GM21360 (cell line): ENCODE results near the gene PROS1.

Source experiments
- ATAC-seq: cut with Tn5 transposase; IDR thresholded peaks from one replicate; pipeline ENCODE4 v1.9.1; 2021; ENCODE audit warnings: mild to moderate bottlenecking, moderate library complexity; ENCODE audit not compliant: unreplicated experiment

The PROS1 gene

GRCh38 chr3:93973131-93974126 lies at the start of gene PROS1:
Gene PROS1, minus strand, starts transcription at chr3:93973896. Its CDS starts 147 bp downstream, at chr3:93973749.
- ATAC-seq, result peak; percentile 85

GRCh38 chr3:94020293-94020692 lies 46.6 kb upstream of the PROS1 start:
- no peak for ATAC-seq

GRCh38 chr3:94019659-94020058 lies 46.0 kb upstream of the PROS1 start:
- no peak for ATAC-seq

GRCh38 chr3:94015025-94015424 lies 41.3 kb upstream of the PROS1 start:
- ATAC-seq, result no peak

- ATAC-seq, result no peak
Measured at GRCh38 chr3:94012185-94012584, 38.5 kb upstream of the PROS1 start.

GRCh38 chr3:94011233-94011711 lies 37.6 kb upstream of the PROS1 start:
- no peak for ATAC-seq

GRCh38 chr3:94009608-94010007 lies 35.9 kb upstream of the PROS1 start:
- no peak for ATAC-seq

GRCh38 chr3:94008253-94008652 lies 34.6 kb upstream of the PROS1 start:
- no peak for ATAC-seq

GRCh38 chr3:94004301-94004910 lies 30.7 kb upstream of the PROS1 start:
- ATAC-seq, result peak; percentile 83

- no peak for ATAC-seq
Measured at GRCh38 chr3:94001827-94002495, 28.3 kb upstream of the PROS1 start.

GRCh38 chr3:94001191-94001590 lies 27.5 kb upstream of the PROS1 start:
- no peak for ATAC-seq

- no peak for ATAC-seq
Measured at GRCh38 chr3:93994056-93994455, 20.4 kb upstream of the PROS1 start.

GRCh38 chr3:93992207-93992606 lies 18.5 kb upstream of the PROS1 start:
- ATAC-seq, result no peak

GRCh38 chr3:93991631-93992030 lies 17.9 kb upstream of the PROS1 start:
- ATAC-seq, result no peak

- no peak for ATAC-seq
Measured at GRCh38 chr3:93989241-93989640, 15.5 kb upstream of the PROS1 start.

GRCh38 chr3:93988764-93989163 lies 15.1 kb upstream of the PROS1 start:
- no peak for ATAC-seq

GRCh38 chr3:93988283-93988682 lies 14.6 kb upstream of the PROS1 start:
- ATAC-seq, result no peak

GRCh38 chr3:93984618-93985017 lies 10.9 kb upstream of the PROS1 start:
- ATAC-seq, result no peak

- ATAC-seq, result no peak
Measured at GRCh38 chr3:93983408-93983807, 9.7 kb upstream of the PROS1 start.

- ATAC-seq, result no peak
Measured at GRCh38 chr3:93981649-93982048, 8.0 kb upstream of the PROS1 start.
